Colonic mucosa (tissue), 4 donors: ENCODE results near the gene GUCA1A. TPM values are rescaled to one million over a fixed set of nuclear protein-coding genes. Genes with fewer than 3 reads are reported as not detected.
"Not testable (repeated sequence)": the region's sequence is repeated elsewhere in the genome, so short reads cannot be mapped to it uniquely, and the experiment has no call there.

Source experiments
- DNase-seq: peaks from one replicate; pipeline ENCODE4 v3.0.0-alpha.2; 2020
- H3K27ac ChIP-seq: fragments of 200-600 bp; one replicate; pipeline ENCODE4 v1.8.0; 2021
- H3K27me3 ChIP-seq: fragments of 200-600 bp; one replicate; pipeline ENCODE4 v1.8.0; 2021
- H3K36me3 ChIP-seq: fragments of 200-600 bp; one replicate; pipeline ENCODE4 v1.8.0; 2021
- H3K4me1 ChIP-seq: fragments of 200-600 bp; one replicate; pipeline ENCODE4 v1.8.0; 2021; ENCODE audit warnings: mild to moderate bottlenecking
- H3K4me3 ChIP-seq: fragments of 200-600 bp; one replicate; pipeline ENCODE4 v1.8.0; 2021
- H3K9ac ChIP-seq, 2 donors: one replicate each; pipeline ENCODE4 v1.7.0; 2013; ENCODE audit warnings: control low read depth in 2 of 2, low read depth in 2 of 2, low read length in 2 of 2
- H3K9me3 ChIP-seq: fragments of 200-600 bp; one replicate; pipeline ENCODE4 v1.8.0; 2021
- intact Hi-C: fragments of 100-400 bp; cut with DNase I; formaldehyde crosslinking; loops from one replicate; pipeline ENCODE4 v1.14.1; 2022
- total RNA-seq, 2 donors: library from RNA; stranded (reverse); fragmentation: NEBNext Ultra II Directional in 1 of 2; extraction: Animal tissue kit (Norgen Biotek cat#: 25700) in 1 of 2; gene quantifications; one replicate each; pipeline ENCODE4 v1.2.1, GENCODE V29; 2021
- TF ChIP-seq, protein P1 (sequence below): fragments of 200-600 bp; IDR thresholded peaks from one replicate; pipeline ENCODE4 v1.8.0; 2022; ENCODE audit warnings: antibody characterized with exemption, mild to moderate bottlenecking
- donor health status: healthy.
- donor health status: DM: no; HTN: no; CAD: no.
- donor health status: DM: no; HTN: no; CAD: no.

Gene GUCA1A
- total RNA-seq, 2 donors from 2014 or later = not detected

DNA sequence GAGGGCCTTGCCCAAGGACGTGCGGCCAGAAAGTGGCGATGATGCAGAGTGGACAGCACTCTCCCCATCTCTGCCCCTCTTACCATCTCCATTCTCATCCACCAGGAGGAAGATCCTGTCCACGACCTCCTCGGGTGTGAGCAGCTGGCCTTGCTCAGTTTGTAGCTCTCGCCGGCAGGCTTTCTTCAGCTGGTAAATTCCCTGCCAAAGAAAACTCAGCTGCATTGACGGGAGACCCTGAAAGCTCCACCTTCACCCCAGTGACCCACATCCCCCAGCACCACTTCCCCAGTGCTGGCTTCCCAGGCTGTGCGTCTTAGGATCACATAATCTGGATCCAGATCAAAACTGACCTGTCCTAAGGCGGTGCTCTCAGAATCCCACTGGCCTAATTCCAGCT, 12.4 kb downstream of the GUCA1A start:
- TF ChIP-seq, protein P1, sequence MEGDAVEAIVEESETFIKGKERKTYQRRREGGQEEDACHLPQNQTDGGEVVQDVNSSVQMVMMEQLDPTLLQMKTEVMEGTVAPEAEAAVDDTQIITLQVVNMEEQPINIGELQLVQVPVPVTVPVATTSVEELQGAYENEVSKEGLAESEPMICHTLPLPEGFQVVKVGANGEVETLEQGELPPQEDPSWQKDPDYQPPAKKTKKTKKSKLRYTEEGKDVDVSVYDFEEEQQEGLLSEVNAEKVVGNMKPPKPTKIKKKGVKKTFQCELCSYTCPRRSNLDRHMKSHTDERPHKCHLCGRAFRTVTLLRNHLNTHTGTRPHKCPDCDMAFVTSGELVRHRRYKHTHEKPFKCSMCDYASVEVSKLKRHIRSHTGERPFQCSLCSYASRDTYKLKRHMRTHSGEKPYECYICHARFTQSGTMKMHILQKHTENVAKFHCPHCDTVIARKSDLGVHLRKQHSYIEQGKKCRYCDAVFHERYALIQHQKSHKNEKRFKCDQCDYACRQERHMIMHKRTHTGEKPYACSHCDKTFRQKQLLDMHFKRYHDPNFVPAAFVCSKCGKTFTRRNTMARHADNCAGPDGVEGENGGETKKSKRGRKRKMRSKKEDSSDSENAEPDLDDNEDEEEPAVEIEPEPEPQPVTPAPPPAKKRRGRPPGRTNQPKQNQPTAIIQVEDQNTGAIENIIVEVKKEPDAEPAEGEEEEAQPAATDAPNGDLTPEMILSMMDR = no peak
- Histone ChIP-seq H3K27me3 (no peaks in the 10 kb centered on the region), H3K27ac (no peak overlapping the region), H3K9me3 (no peaks in the 10 kb centered on the region), H3K4me3 (no peak overlapping the region), H3K9ac (no peak overlapping the region), H3K36me3 (no peaks in the 10 kb centered on the region), H3K4me1 (no peaks in the 10 kb centered on the region)
- no peak for DNase-seq
- intact Hi-C loops = no loop called here

DNA sequence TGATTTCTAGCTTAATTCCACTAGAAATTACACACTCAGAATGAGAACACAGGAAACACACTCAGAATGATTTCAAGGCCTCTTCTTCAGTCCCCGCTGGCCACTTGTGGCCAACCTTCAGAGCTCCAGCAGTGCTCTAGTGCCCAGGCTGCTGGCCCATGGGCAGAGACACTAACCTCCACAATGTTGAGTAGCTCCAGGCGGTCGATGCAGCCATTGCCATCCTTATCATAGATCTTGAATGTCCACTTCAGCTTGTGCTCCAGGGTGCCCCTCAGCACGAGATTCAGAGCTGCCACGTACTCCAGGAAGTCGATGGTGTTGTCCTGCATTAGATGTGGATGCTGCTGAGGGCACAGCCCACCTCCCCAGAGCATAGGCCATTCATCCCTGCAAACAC, 15.2 kb downstream of the GUCA1A start:
- H3K36me3 ChIP-seq = no peaks in the 10 kb centered on the region
- H3K9ac ChIP-seq = no peak overlapping the region
- no peak for DNase-seq
- no peak overlapping the region for H3K27ac ChIP-seq
- intact Hi-C loops = no loop called here
- H3K27me3 ChIP-seq = no peaks in the 10 kb centered on the region
- no peaks in the 10 kb centered on the region for H3K4me1 ChIP-seq
- H3K9me3 ChIP-seq = no peaks in the 10 kb centered on the region
- TF ChIP-seq, protein P1 = no peak
- no peak overlapping the region for H3K4me3 ChIP-seq

DNA sequence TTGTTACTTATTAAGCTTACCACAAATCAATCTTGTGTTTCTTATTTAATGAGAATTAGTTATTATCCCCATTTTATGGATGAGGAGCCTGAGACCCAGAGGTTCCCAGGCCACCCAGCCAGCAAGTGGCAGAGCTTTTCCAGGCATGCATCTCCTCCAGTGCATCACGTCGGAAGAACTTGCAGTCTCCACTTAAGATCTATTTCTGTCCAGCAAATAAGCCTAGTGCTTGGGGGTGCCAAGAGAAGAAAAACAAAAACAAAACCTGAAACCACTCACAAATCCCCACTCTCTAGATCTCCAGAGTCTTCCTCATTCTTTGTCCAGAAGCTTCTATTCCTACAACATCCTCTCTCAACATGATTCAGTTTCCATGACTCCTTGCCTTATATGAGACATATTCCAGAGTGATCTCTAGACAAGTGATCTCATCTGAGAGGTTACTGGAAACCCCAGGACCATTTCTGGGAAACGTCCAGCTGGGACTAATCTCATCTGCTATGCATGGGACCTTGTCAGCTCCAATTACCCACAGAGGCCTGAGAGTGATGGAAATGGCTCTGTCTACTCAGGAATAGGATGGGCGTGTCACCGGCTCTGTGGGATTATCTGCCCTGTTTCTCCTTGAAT, 17.5 kb downstream of the GUCA1A start:
- DNase-seq = no peak

DNA sequence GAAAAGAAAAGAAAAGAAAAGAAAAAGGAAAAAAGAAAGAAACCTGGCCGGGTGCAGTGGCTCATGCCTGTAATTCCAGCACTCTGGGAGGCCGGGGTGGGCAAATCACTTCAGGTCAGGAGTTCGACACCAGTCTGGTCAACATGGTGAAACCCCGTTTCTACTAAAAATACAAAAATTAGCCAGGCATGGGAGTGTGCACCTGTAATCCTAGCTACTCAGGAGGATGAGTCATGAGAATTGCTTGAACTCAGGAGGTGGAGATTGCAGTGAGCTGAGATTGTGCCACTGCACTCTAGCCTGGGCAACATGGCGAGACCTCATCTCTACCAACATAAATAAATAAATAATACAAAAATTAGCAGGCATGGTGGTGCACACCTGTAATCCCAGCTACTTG, 19.2 kb downstream of the GUCA1A start:
- H3K27ac ChIP-seq, H3K36me3 ChIP-seq, H3K27me3 ChIP-seq, DNase-seq, intact Hi-C loops, H3K4me3 ChIP-seq, H3K9me3 ChIP-seq, H3K9ac ChIP-seq, H3K4me1 ChIP-seq: not testable (repeated sequence)

More for the DNA sequence above, 17.5 kb downstream of the GUCA1A start:
- TF ChIP-seq, protein P1 = no peak
- Histone ChIP-seq H3K4me1 (no peaks in the 10 kb centered on the region), H3K9ac (no peak overlapping the region), H3K36me3 (no peaks in the 10 kb centered on the region), H3K4me3 (no peak overlapping the region), H3K27me3 (no peaks in the 10 kb centered on the region), H3K27ac (no peak overlapping the region), H3K9me3 (no peaks in the 10 kb centered on the region)
- intact Hi-C loops = no loop called here

DNA sequence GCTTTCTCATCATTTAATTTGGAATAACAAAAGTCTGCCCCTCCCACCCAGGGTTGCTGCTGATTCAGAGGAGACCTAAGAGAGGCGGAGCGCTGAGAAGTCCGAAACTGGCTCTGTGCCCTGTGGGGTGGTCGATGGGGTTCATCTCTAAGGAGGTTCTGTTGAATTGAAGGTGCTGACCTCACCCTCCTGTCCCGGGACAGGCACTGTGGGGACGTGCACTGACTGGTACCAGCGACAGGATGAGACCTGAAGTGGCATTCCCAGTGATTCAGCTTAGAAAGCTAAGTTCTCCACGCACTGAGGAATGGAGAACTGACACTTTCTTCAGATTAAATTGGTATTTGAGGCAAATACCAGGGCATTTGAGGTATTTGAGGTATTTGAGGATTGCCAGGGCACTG, 20.3 kb downstream of the GUCA1A start:
- Histone ChIP-seq H3K36me3 (no peaks in the 10 kb centered on the region), H3K27me3 (no peaks in the 10 kb centered on the region), H3K4me1 (no peaks in the 10 kb centered on the region), H3K4me3 (no peak overlapping the region), H3K9ac (no peak overlapping the region), H3K9me3 (no peaks in the 10 kb centered on the region), H3K27ac (no peak overlapping the region)
- TF ChIP-seq, protein P1 = no peak
- intact Hi-C loops = no loop called here
- DNase-seq = no peak

DNA sequence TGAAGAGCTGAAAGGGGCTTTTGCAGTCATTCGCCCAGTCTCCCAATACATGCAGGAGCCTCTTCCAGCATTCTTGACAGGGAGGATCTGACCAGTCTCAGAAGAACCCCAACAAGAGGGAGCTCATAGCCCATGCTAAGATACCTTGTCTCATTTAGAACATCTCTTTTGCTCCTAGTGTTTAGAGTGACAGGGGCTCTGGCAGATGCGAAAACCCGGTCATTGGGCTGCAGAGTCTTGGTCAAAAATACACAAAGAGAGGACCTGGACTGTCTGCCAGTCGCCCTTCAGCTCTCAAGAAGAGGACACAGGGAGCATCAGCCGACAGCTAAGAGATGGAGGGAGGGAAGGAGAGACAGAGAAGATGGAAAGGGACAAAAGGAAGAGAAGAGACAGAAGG, 20.9 kb downstream of the GUCA1A start:
- H3K9me3 ChIP-seq = no peaks in the 10 kb centered on the region
- DNase-seq = no peak
- no peaks in the 10 kb centered on the region for H3K36me3 ChIP-seq
- TF ChIP-seq, protein P1 = no peak
- H3K4me3 ChIP-seq = no peak overlapping the region
- no peak overlapping the region for H3K9ac ChIP-seq
- intact Hi-C loops = no loop called here
- no peaks in the 10 kb centered on the region for H3K4me1 ChIP-seq
- no peaks in the 10 kb centered on the region for H3K27me3 ChIP-seq
- H3K27ac ChIP-seq = no peak overlapping the region
